Neutrophil (primary cell): ENCODE results near the gene ANKS1B.

ENCODE experiments used
- H3K27ac ChIP-seq: fragments of 200-600 bp; sonication (generic); 2 replicates; pipeline ENCODE4 v1.5.1; 2016; ENCODE audit warnings: mild to moderate bottlenecking, moderate library complexity
- H3K27me3 ChIP-seq: fragments of 200-600 bp; sonication (generic); 2 replicates; pipeline ENCODE4 v1.6.0; 2016; ENCODE audit warnings: mild to moderate bottlenecking
- H3K36me3 ChIP-seq: fragments of 200-600 bp; sonication (generic); 2 replicates; pipeline ENCODE4 v1.5.1; 2017
- H3K4me1 ChIP-seq, 2 experiments: fragments of 200-600 bp in 1 of 2; sonication (generic) in 1 of 2; 1 replicate in 1 of 2; 2 replicates in 1 of 2; pipeline versions ENCODE4 v1.5.1 to v1.6.1; 2013 to 2016; ENCODE audit warnings: low read depth in 1 of 2, low read length in 1 of 2, mild to moderate bottlenecking in 1 of 2, moderate library complexity in 1 of 2; ENCODE audit not compliant: control insufficient read depth in 1 of 2, insufficient read depth in 1 of 2
- H3K4me3 ChIP-seq, 2 experiments: fragments of 200-600 bp in 1 of 2; sonication (generic) in 1 of 2; 1 replicate in 1 of 2; 2 replicates in 1 of 2; pipeline ENCODE4 v1.5.1; 2013 to 2016; ENCODE audit warnings: low read depth in 1 of 2, low read length in 1 of 2, mild to moderate bottlenecking in 1 of 2, moderate library complexity in 1 of 2
- H3K9me3 ChIP-seq: fragments of 200-600 bp; sonication (generic); 2 replicates; pipeline ENCODE4 v1.5.1; 2016
- TF ChIP-seq, protein P1 (sequence below): fragments of 200-600 bp; sonication (generic); IDR thresholded peaks from 2 replicates; pipeline ENCODE4 v1.5.1; 2016; ENCODE audit warnings: antibody characterized with exemption

The ANKS1B gene

DNA sequence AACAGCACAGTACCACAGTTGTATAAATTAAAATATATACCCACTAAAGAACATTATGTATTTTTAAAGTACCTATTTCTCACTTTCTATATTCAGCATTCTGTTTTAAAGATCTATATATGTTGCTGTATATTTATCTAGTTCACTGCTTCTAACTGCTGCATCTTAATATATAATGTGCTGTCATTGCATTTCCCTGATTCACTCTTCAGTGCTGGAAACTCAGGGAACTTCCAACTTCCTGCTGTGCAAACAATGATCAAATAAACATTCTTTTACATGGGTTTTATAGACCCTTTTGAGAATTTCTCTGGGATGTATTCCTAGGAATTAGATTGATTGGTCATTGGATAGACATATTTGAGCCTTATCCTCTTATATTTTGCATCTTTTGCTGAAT lies 960.5 kb downstream of the ANKS1B start:
- Histone ChIP-seq H3K27me3 (peaks cover 5% of the 10 kb centered on the region), H3K4me3 (no peak overlapping the region), H3K9me3 (no peaks in the 10 kb centered on the region), H3K36me3 (no peaks in the 10 kb centered on the region), H3K4me1 (no peaks in the 10 kb centered on the region), H3K27ac (no peak overlapping the region)
- TF ChIP-seq, protein P1, sequence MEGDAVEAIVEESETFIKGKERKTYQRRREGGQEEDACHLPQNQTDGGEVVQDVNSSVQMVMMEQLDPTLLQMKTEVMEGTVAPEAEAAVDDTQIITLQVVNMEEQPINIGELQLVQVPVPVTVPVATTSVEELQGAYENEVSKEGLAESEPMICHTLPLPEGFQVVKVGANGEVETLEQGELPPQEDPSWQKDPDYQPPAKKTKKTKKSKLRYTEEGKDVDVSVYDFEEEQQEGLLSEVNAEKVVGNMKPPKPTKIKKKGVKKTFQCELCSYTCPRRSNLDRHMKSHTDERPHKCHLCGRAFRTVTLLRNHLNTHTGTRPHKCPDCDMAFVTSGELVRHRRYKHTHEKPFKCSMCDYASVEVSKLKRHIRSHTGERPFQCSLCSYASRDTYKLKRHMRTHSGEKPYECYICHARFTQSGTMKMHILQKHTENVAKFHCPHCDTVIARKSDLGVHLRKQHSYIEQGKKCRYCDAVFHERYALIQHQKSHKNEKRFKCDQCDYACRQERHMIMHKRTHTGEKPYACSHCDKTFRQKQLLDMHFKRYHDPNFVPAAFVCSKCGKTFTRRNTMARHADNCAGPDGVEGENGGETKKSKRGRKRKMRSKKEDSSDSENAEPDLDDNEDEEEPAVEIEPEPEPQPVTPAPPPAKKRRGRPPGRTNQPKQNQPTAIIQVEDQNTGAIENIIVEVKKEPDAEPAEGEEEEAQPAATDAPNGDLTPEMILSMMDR = no peak

DNA sequence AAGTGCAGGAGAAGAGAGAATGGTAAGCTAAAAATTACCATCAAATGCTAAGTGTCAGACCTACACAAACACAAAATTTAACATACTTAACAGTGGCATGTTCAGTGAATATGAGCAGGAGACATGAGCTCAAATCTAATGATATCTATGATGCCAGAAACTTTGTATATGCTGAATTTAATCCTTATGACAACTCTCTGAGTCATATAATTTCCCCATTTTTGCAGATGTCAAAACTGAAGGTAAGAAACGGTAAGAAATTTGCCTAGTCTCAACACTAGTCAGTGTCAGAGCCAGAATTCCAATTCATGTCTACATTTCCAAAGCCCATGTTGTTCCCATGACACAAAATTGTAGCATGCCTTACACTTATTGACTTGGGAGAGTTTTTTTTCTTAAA lies 963.9 kb downstream of the ANKS1B start:
- TF ChIP-seq, protein P1 = no peak
- H3K9me3 ChIP-seq = no peaks in the 10 kb centered on the region
- H3K27ac ChIP-seq = no peak overlapping the region
- no peaks in the 10 kb centered on the region for H3K36me3 ChIP-seq
- H3K4me3 ChIP-seq = no peak overlapping the region
- no peaks in the 10 kb centered on the region for H3K27me3 ChIP-seq
- H3K4me1 ChIP-seq = no peaks in the 10 kb centered on the region

DNA sequence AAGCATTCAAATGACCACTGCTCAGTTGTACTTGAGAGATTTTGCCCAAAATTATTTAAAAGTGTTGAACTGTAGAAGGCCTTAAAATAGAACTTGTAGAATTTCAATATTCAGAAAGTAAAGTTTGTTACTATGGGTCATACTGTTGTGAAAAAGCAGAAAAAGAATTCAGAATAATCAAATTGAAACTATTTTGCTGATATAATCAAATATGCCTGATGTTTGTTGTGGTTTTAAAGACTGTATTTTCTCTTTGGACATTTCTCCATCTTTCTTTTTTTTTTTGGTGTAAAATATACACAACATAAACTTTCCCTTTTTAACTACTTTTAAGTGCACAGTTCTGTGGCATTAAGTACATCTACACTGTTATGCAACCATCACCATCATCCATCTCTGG lies 964.9 kb downstream of the ANKS1B start:
- Histone ChIP-seq H3K9me3 (no peaks in the 10 kb centered on the region), H3K4me1 (no peaks in the 10 kb centered on the region), H3K36me3 (no peaks in the 10 kb centered on the region), H3K27me3 (no peaks in the 10 kb centered on the region), H3K27ac (no peak overlapping the region), H3K4me3 (no peak overlapping the region)
- TF ChIP-seq, protein P1 = no peak

DNA sequence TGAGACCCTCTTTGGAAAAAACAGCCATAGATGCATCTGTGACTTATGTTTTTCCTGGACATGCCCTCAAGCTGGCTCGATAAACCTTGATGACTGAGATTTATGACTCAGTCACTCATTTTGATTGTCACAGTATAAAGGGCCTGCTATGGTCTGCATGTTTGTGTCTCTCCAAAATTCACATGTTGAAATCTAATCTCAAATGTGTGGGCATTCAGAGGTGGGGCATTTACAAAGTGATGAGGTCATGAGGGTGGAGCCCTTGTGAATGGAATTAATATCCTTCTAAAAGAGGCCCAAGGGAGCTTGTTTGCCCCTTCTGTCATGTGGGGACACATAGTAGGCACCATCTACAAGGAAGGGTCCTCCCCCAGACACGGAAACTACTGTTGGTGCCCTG lies 966.8 kb downstream of the ANKS1B start:
- TF ChIP-seq, protein P1 = no peak
- H3K4me3 ChIP-seq = no peak overlapping the region
- H3K36me3 ChIP-seq = no peaks in the 10 kb centered on the region
- no peaks in the 10 kb centered on the region for H3K9me3 ChIP-seq
- no peak overlapping the region for H3K27ac ChIP-seq
- no peaks in the 10 kb centered on the region for H3K27me3 ChIP-seq
- H3K4me1 ChIP-seq = no peaks in the 10 kb centered on the region

DNA sequence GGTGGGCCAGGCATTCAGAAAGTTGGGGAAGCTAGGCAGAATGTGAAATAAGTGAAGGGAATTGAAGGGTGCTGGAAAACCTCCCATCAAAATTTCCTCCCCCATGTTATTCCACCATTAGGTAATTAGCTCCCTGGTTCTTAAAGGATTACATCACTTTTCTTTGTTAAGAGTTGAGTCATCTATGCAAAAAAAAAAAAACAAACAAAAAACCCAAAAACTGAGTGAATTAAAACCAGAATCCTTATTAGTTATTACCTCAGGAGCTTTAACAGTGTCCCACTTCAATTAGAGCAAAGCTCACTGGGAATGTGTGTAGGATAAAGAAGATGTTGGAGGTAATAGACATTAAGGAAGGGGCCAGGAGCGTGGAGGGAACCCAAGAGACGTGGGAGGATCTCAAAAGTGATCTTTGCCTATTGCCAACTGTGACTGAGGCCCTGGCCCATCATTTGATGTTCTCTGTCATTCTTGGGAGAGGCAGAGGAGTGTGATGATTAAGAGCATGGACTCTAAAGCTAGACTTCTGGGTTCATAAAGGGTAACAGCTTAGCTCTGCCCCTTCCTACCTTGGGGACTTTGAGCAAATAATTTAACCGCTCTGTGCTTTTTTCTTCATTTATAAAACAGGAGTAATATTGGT lies 975.0 kb downstream of the ANKS1B start:
- Histone ChIP-seq H3K27ac (no peak overlapping the region), H3K4me3 (no peak overlapping the region), H3K27me3 (peaks cover 4% of the 10 kb centered on the region), H3K9me3 (no peaks in the 10 kb centered on the region), H3K36me3 (no peaks in the 10 kb centered on the region), H3K4me1 (no peaks in the 10 kb centered on the region)
- TF ChIP-seq, protein P1 = no peak
